ENCODE measurements around the gene RNASEH2B. TPM values are rescaled to one million over a fixed set of nuclear protein-coding genes. Genes with fewer than 3 reads are reported as not detected.
A peak's percentile ranks its signal among the peaks of the same experiment; 100 is the strongest.

Gene RNASEH2B
- total RNA-seq, 1 donor = 43.1 TPM

DNA sequence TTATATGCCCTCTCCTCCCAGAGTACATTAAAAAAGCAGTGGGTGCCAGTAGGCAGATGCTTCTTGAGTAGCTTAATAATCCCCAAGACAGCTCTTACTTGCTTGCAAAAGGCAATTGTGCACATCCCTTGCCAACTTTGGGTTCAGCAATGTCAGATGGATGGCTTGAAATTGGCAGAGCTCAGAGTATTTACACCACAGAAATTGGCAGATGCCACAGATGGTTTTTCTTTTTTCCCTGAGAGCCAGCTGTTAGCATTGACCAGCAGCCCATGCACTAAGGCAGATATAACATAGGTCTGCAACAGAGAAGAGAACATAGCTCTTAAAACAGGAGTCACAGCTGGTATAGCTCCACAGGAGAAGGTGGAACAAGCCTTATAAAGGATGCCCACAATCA lies 18.4 kb upstream of the RNASEH2B start:
- DNase-seq (ENCODE audit: low read depth) = no peak
- TF ChIP-seq, protein P1, sequence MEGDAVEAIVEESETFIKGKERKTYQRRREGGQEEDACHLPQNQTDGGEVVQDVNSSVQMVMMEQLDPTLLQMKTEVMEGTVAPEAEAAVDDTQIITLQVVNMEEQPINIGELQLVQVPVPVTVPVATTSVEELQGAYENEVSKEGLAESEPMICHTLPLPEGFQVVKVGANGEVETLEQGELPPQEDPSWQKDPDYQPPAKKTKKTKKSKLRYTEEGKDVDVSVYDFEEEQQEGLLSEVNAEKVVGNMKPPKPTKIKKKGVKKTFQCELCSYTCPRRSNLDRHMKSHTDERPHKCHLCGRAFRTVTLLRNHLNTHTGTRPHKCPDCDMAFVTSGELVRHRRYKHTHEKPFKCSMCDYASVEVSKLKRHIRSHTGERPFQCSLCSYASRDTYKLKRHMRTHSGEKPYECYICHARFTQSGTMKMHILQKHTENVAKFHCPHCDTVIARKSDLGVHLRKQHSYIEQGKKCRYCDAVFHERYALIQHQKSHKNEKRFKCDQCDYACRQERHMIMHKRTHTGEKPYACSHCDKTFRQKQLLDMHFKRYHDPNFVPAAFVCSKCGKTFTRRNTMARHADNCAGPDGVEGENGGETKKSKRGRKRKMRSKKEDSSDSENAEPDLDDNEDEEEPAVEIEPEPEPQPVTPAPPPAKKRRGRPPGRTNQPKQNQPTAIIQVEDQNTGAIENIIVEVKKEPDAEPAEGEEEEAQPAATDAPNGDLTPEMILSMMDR (IDR thresholded peaks at IDR 0.05; ENCODE audit: insufficient read depth, low read length) = no peak
- H3K4me3 ChIP-seq (ENCODE audit: low read depth, low read length) = no peak overlapping the region

DNA sequence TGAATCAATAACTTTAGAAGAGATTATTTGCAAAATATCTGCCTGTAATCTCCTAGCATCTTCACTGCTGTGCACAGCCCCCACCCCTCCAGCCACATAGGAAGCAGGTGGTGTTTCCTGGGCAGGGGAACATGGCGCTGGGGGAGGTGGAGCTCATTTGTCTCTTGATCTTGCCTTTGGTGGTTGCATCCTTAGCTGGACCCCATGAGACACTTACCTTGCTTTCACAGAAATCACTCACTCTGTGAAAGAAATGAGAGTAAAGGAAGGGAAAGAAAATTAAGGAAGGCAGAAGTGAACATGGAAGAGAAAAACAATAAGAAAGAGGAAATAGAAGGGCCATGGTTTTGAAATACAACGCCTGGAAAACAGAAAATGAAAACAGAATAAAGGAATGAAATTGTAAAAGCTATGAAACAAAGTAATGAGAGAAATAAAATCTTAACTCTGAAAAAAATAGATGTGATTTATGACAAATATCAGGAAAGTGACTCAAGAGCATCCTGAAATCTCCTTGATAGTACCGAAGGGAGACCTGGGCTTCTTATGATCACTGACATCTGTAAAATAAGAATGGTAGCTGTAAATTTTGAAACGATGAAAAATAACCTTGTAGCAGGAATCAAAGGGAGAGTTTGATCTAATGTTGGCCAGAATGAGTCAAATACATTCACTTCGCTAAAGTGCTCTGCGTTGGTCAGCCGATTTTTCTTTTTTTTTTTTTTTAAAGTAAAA lies 17.2 kb upstream of the RNASEH2B start:
- TF ChIP-seq, protein P1 (IDR thresholded peaks at IDR 0.05; ENCODE audit: insufficient read depth, low read length) = no peak
- no peak for DNase-seq (ENCODE audit: low read depth)
- H3K4me3 ChIP-seq (ENCODE audit: low read depth, low read length) = no peak overlapping the region

GRCh38 chr13:50893211-50893852 lies 16.3 kb upstream of the RNASEH2B start:
- TF ChIP-seq, protein P1 (IDR thresholded peaks at IDR 0.05; ENCODE audit: insufficient read depth, low read length) = no peak
- DNase-seq (ENCODE audit: low read depth) = peak; percentile 18
- no peak overlapping the region for H3K4me3 ChIP-seq (ENCODE audit: low read depth, low read length)

GRCh38 chr13:50894012-50894411 lies 15.6 kb upstream of the RNASEH2B start:
- TF ChIP-seq, protein P1 (IDR thresholded peaks at IDR 0.05; ENCODE audit: insufficient read depth, low read length) = no peak
- DNase-seq (ENCODE audit: low read depth) = no peak
- H3K4me3 ChIP-seq (ENCODE audit: low read depth, low read length) = no peak overlapping the region

GRCh38 chr13:50894504-50894903 lies 15.1 kb upstream of the RNASEH2B start:
- TF ChIP-seq, protein P1 (IDR thresholded peaks at IDR 0.05; ENCODE audit: insufficient read depth, low read length) = no peak
- no peak overlapping the region for H3K4me3 ChIP-seq (ENCODE audit: low read depth, low read length)
- no peak for DNase-seq (ENCODE audit: low read depth)

- no peak for DNase-seq (ENCODE audit: low read depth)
- TF ChIP-seq, protein P1 (IDR thresholded peaks at IDR 0.05; ENCODE audit: insufficient read depth, low read length) = no peak
- no peak overlapping the region for H3K4me3 ChIP-seq (ENCODE audit: low read depth, low read length)
Measured at GRCh38 chr13:50898338-50898737, 11.3 kb upstream of the RNASEH2B start.

All from fibroblast of the aortic adventitia (primary cell).